Sigmoid colon (tissue), 7 donors: ENCODE data around the gene COQ10B. TPM values are rescaled to one million over a fixed set of nuclear protein-coding genes. Genes with fewer than 3 reads are reported as not detected.

ENCODE experiments used
- DNase-seq: peaks from one replicate; pipeline ENCODE4 v3.0.0-alpha.2; 2019
- H3K27ac ChIP-seq, 4 donors: fragments of 200-600 bp; sonication (generic); one replicate each; pipeline ENCODE4 v1.5.1; 2016 to 2019; ENCODE audit warnings: mild to moderate bottlenecking in 1 of 4
- H3K27me3 ChIP-seq, 3 donors: fragments of 200-600 bp; sonication (generic); one replicate each; pipeline ENCODE4 v1.5.1; 2019; ENCODE audit warnings: mild to moderate bottlenecking in 1 of 3
- H3K36me3 ChIP-seq, 4 donors: fragments of 200-600 bp; sonication (generic); one replicate each; pipeline ENCODE4 v1.5.1; 2016 to 2019
- H3K4me1 ChIP-seq, 4 donors: fragments of 200-600 bp; sonication (generic); one replicate each; pipeline ENCODE4 v1.5.1; 2017 to 2019
- H3K4me3 ChIP-seq, 4 donors: fragments of 200-600 bp; sonication (generic); one replicate each; pipeline ENCODE4 v1.5.1; 2017 to 2019; ENCODE audit warnings: mild to moderate bottlenecking in 2 of 4, moderate library complexity in 1 of 4
- H3K9me3 ChIP-seq, 4 donors: fragments of 200-600 bp in 3 of 4; sonication (generic) in 3 of 4; one replicate each; pipeline versions ENCODE4 v1.5.1 to v1.6.1; 2013 to 2019
- CTCF ChIP-seq, 4 experiments: fragments of 450-650 bp in 3 of 4; fragments of 200-600 bp in 1 of 4; IDR thresholded peaks; one replicate each; pipeline ENCODE4 v1.5.1; 2016 to 2019; ENCODE audit warnings: antibody characterized with exemption in 4 of 4, mild to moderate bottlenecking in 3 of 4, moderate library complexity in 2 of 4
- EP300 ChIP-seq, 4 donors: sonication (generic); formaldehyde crosslinking; IDR thresholded peaks; one replicate each; pipeline ENCODE4 v1.6.1; 2017; ENCODE audit warnings: antibody characterized with exemption in 4 of 4
- POLR2A ChIP-seq, 2 donors: fragments of 450-650 bp; IDR thresholded peaks; one replicate each; pipeline ENCODE4 v1.6.1; 2016; ENCODE audit warnings: antibody characterized with exemption in 2 of 2, mild to moderate bottlenecking in 2 of 2, moderate library complexity in 2 of 2
- POLR2AphosphoS5 ChIP-seq, 4 donors: sonication (generic); formaldehyde crosslinking; IDR thresholded peaks; one replicate each; pipeline ENCODE4 v1.6.1; 2017; ENCODE audit warnings: antibody characterized with exemption in 4 of 4
- WGBS, 2 donors: extraction: QIAGEN DNeasy Blood & Tissue Kit; methylation state at CpG; one replicate each; pipeline ENCODE4 v1.1.7; 2013; 5-methylcytosine and 5-hydroxymethylcytosine counted together
- intact Hi-C: fragments of 100-400 bp; cut with DNase I; formaldehyde crosslinking; loops from one replicate; pipeline ENCODE4 v1.15.1; 2023
- polyA plus RNA-seq, 3 donors: library from polyadenylated mRNA; stranded (reverse); fragments of 200-250 nt; gene quantifications; one replicate each; pipeline ENCODE4 v1.2.3, GENCODE V29; 2013
- total RNA-seq, 4 donors: library from RNA; depleted of rRNA; stranded (reverse); fragments of >200 nt; gene quantifications; one replicate each; pipeline ENCODE4 v1.1.0, GENCODE V29; 2016
- donor health status: healthy with polysubstance abuse.
- donor health status: Bipolar disorder and iron deficiency.
- donor health status: healthy.

Gene COQ10B
- total and polyA plus RNA-seq, 7 donors, result 15.1 to 77.9 (median 35.0) TPM

GRCh38 chr2:197502201-197502600, 48.8 kb downstream of the COQ10B start:
- TF ChIP-seq POLR2AphosphoS5 (IDR thresholded peaks at IDR 0.05) (no peak), EP300 (IDR thresholded peaks at IDR 0.05) (no peak), POLR2A (IDR thresholded peaks at IDR 0.05) (no peak), CTCF (IDR thresholded peaks at IDR 0.05) (no peak)
- intact Hi-C loops, result no loop called here
- no peak for DNase-seq
- Histone ChIP-seq H3K36me3 (peaks cover 0 to 44% (median 8%) of the 10 kb centered on the region in 4 donors), H3K27ac (peak overlapping the region in 2 of 4 donors; percentile 96), H3K27me3 (no peaks in the 10 kb centered on the region), H3K9me3 (no peaks in the 10 kb centered on the region), H3K4me1 (peaks cover 0 to 36% (median 29%) of the 10 kb centered on the region in 4 donors), H3K4me3 (no peak overlapping the region)
- 14 to 63% methylated on average over 4 of the region's 4 CpGs for WGBS, 2 donors

DNA sequence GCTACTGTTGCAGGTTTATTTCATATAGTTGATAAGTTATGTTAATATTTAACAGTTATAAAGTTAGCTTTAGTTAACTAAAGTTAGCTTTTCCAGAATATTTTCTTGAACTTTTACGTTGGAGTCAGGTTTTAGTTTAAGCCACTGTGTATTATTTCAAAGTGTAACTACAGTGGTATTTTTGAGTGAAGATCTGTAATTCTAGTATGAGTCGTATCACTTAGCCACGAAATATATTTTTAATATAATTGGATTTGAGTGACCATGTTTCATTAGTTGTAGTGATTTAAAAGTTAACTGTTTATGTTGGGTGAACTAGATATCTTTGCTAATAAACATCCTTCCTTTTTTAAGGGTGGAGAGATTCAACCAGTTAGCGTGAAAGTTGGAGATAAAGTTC, 49.3 kb downstream of the COQ10B start:
- TF ChIP-seq EP300 (IDR thresholded peaks at IDR 0.05) (no peak), POLR2A (IDR thresholded peaks at IDR 0.05) (no peak), CTCF (IDR thresholded peaks at IDR 0.05) (no peak), POLR2AphosphoS5 (IDR thresholded peaks at IDR 0.05) (no peak)
- intact Hi-C loops, result no loop called here
- H3K27ac ChIP-seq, result peak overlapping the region in 2 of 4 donors; percentile 96
- peaks cover 0 to 39% (median 8%) of the 10 kb centered on the region in 4 donors for H3K36me3 ChIP-seq
- WGBS, 2 donors, result 43 to 73% methylated on average over 4 of the region's 4 CpGs
- no peak overlapping the region for H3K4me3 ChIP-seq
- no peaks in the 10 kb centered on the region for H3K9me3 ChIP-seq
- no peak for DNase-seq
- no peaks in the 10 kb centered on the region for H3K27me3 ChIP-seq
- H3K4me1 ChIP-seq, result peaks cover 0 to 32% (median 25%) of the 10 kb centered on the region in 4 donors

DNA sequence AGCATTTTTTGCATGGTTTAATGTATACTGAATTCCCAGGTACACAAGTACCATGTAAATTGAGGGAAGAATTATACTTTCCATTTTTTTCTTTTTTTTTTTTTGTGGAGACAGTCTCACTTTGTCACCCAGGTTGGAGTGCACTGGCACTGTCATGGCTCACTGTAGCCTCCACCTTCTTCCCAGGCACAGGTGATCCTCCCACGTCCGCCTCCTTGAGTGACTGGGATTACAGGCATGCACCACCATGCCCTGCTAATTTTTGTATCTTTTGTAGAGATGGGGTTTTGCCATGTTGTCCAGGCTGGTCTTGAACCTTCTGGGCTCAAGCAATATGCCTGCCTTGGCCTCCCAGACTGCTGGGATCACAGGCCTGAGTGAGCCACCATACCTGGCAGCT, 50.6 kb downstream of the COQ10B start:
- 93 to 99% methylated on average over 2 of the region's 2 CpGs for WGBS, 2 donors
- Histone ChIP-seq H3K4me3 (no peak overlapping the region), H3K9me3 (no peaks in the 10 kb centered on the region), H3K27ac (no peak overlapping the region), H3K4me1 (peaks cover 0 to 19% (median 14%) of the 10 kb centered on the region in 4 donors), H3K27me3 (no peaks in the 10 kb centered on the region), H3K36me3 (peaks cover 0 to 37% (median 8%) of the 10 kb centered on the region in 4 donors)
- TF ChIP-seq POLR2A (IDR thresholded peaks at IDR 0.05) (no peak), POLR2AphosphoS5 (IDR thresholded peaks at IDR 0.05) (no peak), EP300 (IDR thresholded peaks at IDR 0.05) (no peak), CTCF (IDR thresholded peaks at IDR 0.05) (no peak)
- intact Hi-C loops, result no loop called here
- no peak for DNase-seq

DNA sequence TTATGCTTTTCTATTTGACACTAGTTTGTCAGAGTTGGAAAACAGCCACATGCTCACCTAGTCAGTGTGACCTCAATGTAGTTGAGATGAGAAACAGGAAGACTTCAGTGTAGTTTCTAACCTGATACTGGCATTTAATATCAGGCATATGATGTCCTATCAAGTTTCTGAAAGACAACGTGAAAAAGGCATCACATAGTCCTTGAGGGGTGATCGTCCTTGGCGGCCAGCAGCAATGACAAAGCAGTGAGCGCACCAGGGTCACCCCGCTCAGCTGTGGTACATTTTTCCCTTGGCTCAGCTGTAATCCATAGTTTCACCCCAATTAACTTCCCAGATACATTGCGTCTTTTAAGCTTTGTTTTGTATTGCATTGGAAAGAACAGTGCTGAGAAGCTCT, 51.2 kb downstream of the COQ10B start:
- intact Hi-C loops, result no loop called here
- DNase-seq, result no peak
- peaks cover 0 to 19% (median 14%) of the 10 kb centered on the region in 4 donors for H3K4me1 ChIP-seq

More for the DNA sequence above, 51.2 kb downstream of the COQ10B start:
- no peak overlapping the region for H3K27ac ChIP-seq
- H3K36me3 ChIP-seq, result peaks cover 0 to 37% (median 8%) of the 10 kb centered on the region in 4 donors
- no peak overlapping the region for H3K4me3 ChIP-seq
- no peak for TF ChIP-seq POLR2A (IDR thresholded peaks at IDR 0.05)
- no peak for TF ChIP-seq POLR2AphosphoS5 (IDR thresholded peaks at IDR 0.05)
- TF ChIP-seq CTCF (IDR thresholded peaks at IDR 0.05), result no peak
- TF ChIP-seq EP300 (IDR thresholded peaks at IDR 0.05), result no peak
- H3K27me3 ChIP-seq, result no peaks in the 10 kb centered on the region
- WGBS, 2 donors, result 88 to 95% methylated on average over 6 of the region's 6 CpGs
- H3K9me3 ChIP-seq, result no peaks in the 10 kb centered on the region
